ENCODE results near the gene FBXO5. TPM values are rescaled to one million over a fixed set of nuclear protein-coding genes. Genes with fewer than 3 reads are reported as not detected.

The FBXO5 gene
- 4.5 and 32.6 TPM in 2 replicates for total RNA-seq

GRCh38 chr6:152982904-152983636, at the start of gene FBXO5:
Gene FBXO5 (minus strand): TSS chr6:152983041. CDS start chr6:152982959, 82 bp downstream.

DNA sequence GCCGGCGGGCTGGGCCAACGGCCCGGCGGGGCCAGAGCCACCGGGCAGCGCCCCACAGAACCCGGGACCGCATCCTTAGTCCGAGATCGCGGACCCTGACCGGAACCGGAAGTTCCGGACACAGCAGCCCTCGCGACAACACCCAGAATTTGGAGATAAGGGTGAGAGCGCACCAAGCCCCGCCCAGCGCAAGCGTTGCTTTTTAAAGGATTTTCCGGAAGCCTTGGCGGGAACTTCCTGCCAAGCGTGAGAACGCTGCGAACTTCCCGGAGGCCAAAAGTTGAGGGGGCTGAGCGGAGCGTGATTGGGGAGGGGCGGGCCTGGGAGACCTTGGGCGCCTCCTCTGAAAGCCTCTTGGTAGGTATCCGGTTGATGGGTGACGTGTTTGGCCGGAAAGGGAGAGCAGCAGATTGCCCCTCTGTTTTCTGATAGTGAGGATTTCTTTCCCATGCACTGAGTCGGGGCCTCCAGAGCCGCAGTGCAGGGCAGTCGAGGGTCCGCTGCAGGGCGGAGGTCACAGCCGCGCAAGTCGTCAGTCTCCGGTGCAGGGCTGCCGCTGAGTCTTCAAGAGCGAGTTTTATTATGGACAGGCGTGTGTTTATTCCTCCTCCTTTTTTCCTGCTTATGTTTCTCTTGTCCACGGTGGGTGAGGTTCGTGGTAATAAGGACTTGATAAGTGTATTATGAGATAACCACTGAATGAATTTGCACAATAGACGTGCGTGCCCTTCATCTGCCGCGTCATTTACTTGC, 19.9 kb upstream of the FBXO5 start, which contains the start of gene MTRF1L:
MTRF1L (minus strand) TSS at position 97 of the 753 bp plus-strand sequence; CDS start at position 73, 24 bp downstream.

Other genes starting within 250 kb of the FBXO5 start
- not detected in 2 replicates for gene VIP, start 232.2 kb downstream of the FBXO5 start, total RNA-seq
- gene MTRF1L, start 19.7 kb upstream of the FBXO5 start, total RNA-seq: 19.7 and 20.0 TPM in 2 replicates
- gene RGS17, start 148.2 kb upstream of the FBXO5 start, total RNA-seq: 7.3 and 9.3 TPM in 2 replicates